MM.1S (cell line): ENCODE measurements around the gene PHACTR4.

Source experiments
- EZH2 ChIP-seq: fragments of 300-600 bp; sonication (generic); optimal IDR thresholded peaks from 2 replicates; pipeline ENCODE3; 2017; ENCODE audit warnings: low read depth, mild to moderate bottlenecking, antibody characterized with exemption, low read length, mixed read lengths
- EZH2phosphoT487 ChIP-seq: fragments of 300-600 bp; sonication (generic); IDR thresholded peaks from 2 replicates; pipeline ENCODE4 v1.6.1; 2018; ENCODE audit warnings: antibody characterized with exemption, low read length
- TF ChIP-seq, protein P1 (sequence below): fragments of 300-600 bp; sonication (generic); IDR thresholded peaks from 2 replicates; pipeline ENCODE4 v1.5.1; 2016; ENCODE audit warnings: antibody characterized with exemption, low read length, mixed read lengths

DNA sequence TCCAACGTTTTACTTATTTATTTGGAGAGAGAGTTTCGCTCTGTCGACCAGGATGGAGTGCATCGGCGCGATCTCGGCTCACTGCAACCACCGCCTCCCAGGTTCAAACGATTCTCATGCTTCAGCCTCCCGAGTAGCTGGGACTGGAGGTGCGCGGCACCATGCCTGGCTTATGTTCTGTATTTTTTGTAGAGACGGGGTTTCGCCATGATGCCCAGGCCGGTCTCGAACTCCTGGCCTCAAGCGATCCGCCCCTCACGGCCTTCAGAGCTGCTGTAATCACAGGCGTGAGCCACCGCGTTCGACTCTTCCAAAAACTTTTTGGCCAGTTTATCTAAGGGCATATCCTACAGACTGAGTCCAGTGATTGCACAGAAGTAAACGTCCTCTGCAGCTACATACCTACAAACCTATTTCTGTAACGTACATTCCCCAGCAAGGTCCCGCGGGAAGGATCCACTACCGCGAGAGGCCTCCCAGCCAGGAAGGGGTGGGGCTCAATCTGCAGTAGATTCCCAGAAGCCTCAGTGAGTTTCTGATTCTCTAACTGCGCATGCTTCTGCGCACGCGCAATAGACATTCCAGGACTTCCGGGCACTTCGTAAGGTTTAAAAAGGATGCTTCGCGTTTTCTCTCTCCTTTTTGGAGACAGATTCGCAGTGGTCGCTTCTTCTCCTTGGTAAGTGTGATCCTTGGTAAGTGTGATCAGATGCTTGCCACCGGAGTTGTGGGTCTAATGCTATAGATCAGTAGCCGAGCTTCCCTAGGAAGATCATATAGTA lies 136.1 kb downstream of the PHACTR4 start, which contains the start of gene RCC1:
- TF ChIP-seq, protein P1, sequence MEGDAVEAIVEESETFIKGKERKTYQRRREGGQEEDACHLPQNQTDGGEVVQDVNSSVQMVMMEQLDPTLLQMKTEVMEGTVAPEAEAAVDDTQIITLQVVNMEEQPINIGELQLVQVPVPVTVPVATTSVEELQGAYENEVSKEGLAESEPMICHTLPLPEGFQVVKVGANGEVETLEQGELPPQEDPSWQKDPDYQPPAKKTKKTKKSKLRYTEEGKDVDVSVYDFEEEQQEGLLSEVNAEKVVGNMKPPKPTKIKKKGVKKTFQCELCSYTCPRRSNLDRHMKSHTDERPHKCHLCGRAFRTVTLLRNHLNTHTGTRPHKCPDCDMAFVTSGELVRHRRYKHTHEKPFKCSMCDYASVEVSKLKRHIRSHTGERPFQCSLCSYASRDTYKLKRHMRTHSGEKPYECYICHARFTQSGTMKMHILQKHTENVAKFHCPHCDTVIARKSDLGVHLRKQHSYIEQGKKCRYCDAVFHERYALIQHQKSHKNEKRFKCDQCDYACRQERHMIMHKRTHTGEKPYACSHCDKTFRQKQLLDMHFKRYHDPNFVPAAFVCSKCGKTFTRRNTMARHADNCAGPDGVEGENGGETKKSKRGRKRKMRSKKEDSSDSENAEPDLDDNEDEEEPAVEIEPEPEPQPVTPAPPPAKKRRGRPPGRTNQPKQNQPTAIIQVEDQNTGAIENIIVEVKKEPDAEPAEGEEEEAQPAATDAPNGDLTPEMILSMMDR, result no peak
- TF ChIP-seq EZH2, result no peak
- no peak for TF ChIP-seq EZH2phosphoT487
